ENCODE measurements around the gene PRR36.

The PRR36 gene

GRCh38 chr19:7819337-7819736, 54.9 kb downstream of the PRR36 start:
- DNase-seq (ENCODE audit: low read depth in 2 of 2), result no peak

DNA sequence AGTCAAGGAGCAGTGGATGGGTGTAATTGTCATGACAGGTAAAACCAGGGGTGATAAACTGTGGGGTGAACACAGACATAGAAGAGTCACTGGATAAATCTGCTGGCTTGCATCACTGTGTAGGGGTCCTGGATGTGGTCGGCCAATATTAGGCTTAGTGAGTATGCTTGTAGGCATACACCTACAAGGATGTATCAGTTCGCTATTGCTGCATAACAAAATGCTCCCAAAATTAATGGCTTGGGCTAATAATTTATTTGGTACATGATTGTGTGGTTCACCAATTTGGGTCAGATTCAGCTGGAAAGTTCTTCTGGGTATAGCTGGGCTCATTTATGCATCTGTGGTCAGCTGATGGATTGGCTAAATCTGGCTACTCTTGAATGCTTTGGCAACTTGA, 55.4 kb downstream of the PRR36 start:
- no peak for DNase-seq (ENCODE audit: low read depth in 2 of 2)
